ACHN (cell line): Measurements from ENCODE around the gene CENPU.
A peak's percentile ranks its signal among the peaks of the same experiment; 100 is the strongest.

Experiments used
- DNase-seq: peaks from one replicate; pipeline ENCODE4 v3.0.0-alpha.2; 2015
- in situ Hi-C: cut with HindIII; loops from 2 replicates; pipeline ENCODE4 v1.10.0; 2017; ENCODE audit warnings: low sequenced_read_pairs, low pct_ligation_motif_present, low pct_unique_long_range_greater_than_20kb

Gene CENPU

GRCh38 chr4:184649971-184650855, 83.7 kb downstream of the CENPU start:
- peak; percentile 39 for DNase-seq
- in situ Hi-C loops: no loop called here

GRCh38 chr4:184649026-184649970, 84.6 kb downstream of the CENPU start, which contains the start of the genes CASP3 and PRIMPOL:
CASP3 (minus strand) TSS chr4:184649447; CDS start chr4:184638453, 10,994 bp downstream.
PRIMPOL (plus strand) TSS chr4:184649738; CDS start chr4:184657141, 7,403 bp downstream.
- in situ Hi-C loops: no loop called here
- DNase-seq: peak; percentile 91

- in situ Hi-C loops: no loop called here
- DNase-seq: peak; percentile 51
Observed at GRCh38 chr4:184648313-184649025, 85.4 kb downstream of the CENPU start.

- in situ Hi-C loops: no loop called here
- no peak for DNase-seq
Observed at GRCh38 chr4:184648054-184648312, 85.9 kb downstream of the CENPU start.

GRCh38 chr4:184647266-184648053, 86.4 kb downstream of the CENPU start:
- peak; percentile 3 for DNase-seq
- in situ Hi-C loops: no loop called here

GRCh38 chr4:184645904-184646610, 87.8 kb downstream of the CENPU start:
- no peak for DNase-seq
- in situ Hi-C loops: no loop called here

GRCh38 chr4:184644553-184645307, 89.2 kb downstream of the CENPU start:
- peak; percentile 68 for DNase-seq
- in situ Hi-C loops: no loop called here
